ENCODE results near the gene ELF1. TPM values are rescaled to one million over a fixed set of nuclear protein-coding genes. Genes with fewer than 3 reads are reported as not detected.

The ELF1 gene
- total RNA-seq, 5 donors from 2014 or later (not counting 1 experiment from before 2014, with no cell fraction given): 133 to 221 (median 146) TPM

GRCh38 chr13:41001695-41002094 is 17.4 kb downstream of the ELF1 start:
- ATAC-seq (replicated peaks in 1 of 4) (no peak), DNase-seq (no peak)
- Histone ChIP-seq H3K4me3 (ENCODE audit: control insufficient read depth in 1 of 2, extremely low read depth in 1 of 2, low read length in 1 of 2) (no peak overlapping the region), H3K36me3 (ENCODE audit: control insufficient read depth in 2 of 2, extremely low read depth in 1 of 2, insufficient read depth in 1 of 2, low read length in 1 of 2) (peaks cover 0 to 7% of the 10 kb centered on the region in 2 donors), H3K4me1 (ENCODE audit: control insufficient read depth in 1 of 2, extremely low read depth in 1 of 2, insufficient read depth in 2 of 2, low read length in 2 of 2) (peaks cover 32 to 59% of the 10 kb centered on the region in 2 experiments), H3K9me3 (no peaks in the 10 kb centered on the region), H3K27ac (ENCODE audit: low read length) (peak overlapping the region; percentile 17), H3K27me3 (replicated peaks in 1 of 2; ENCODE audit: control insufficient read depth in 2 of 2, extremely low read depth in 1 of 2, insufficient read depth in 2 of 2, low read length in 1 of 2) (no peaks in the 10 kb centered on the region)
- ChIA-PET POLR2A (interaction anchor here in 1 of 2 donors (1.6 kb wide), 1 partner anchor 12 kb away, joined by 6 read pairs; no protein-coding TSS in a partner anchor), CTCF (interaction anchor here (1.0 to 1.5 kb wide), 2 partner anchors 17 to 23 kb away, joined by 3 read pairs; no protein-coding TSS in a partner anchor)
- peaks cover 76 to 80% (median 77%) of the 10 kb centered on the region in 3 donors for H3K4me1 Mint-ChIP-seq
- peaks cover 17% of the 10 kb centered on the region for H3K36me3 Mint-ChIP-seq
- 64% methylated on average over 2 of the region's 5 CpGs for WGBS (ENCODE audit: insufficient coverage)
- H3K9me3 Mint-ChIP-seq: no peaks in the 10 kb centered on the region
- peak overlapping the region in 2 of 3 donors; percentile 24 to 50 for H3K4me3 Mint-ChIP-seq
- H3K27me3 Mint-ChIP-seq: no peaks in the 10 kb centered on the region
- H3K27ac Mint-ChIP-seq: peak overlapping the region; percentile 70 to 90

GRCh38 chr13:40999416-40999815 is 19.7 kb downstream of the ELF1 start:
- DNase-seq (no peak), ATAC-seq (replicated peaks in 1 of 4) (no peak)
- H3K4me3 Mint-ChIP-seq: peak overlapping the region in 1 of 3 donors; percentile 16
- peaks cover 0 to 9% of the 10 kb centered on the region in 2 donors for H3K36me3 ChIP-seq (ENCODE audit: control insufficient read depth in 2 of 2, extremely low read depth in 1 of 2, insufficient read depth in 1 of 2, low read length in 1 of 2)
- peak overlapping the region; percentile 29 to 62 for H3K27ac Mint-ChIP-seq
- H3K36me3 Mint-ChIP-seq: peaks cover 24% of the 10 kb centered on the region
- no peaks in the 10 kb centered on the region for H3K9me3 Mint-ChIP-seq
- WGBS (ENCODE audit: insufficient coverage): no CpG with 5 or more reads among the region's 3 CpGs
- peaks cover 80 to 84% (median 80%) of the 10 kb centered on the region in 3 donors for H3K4me1 Mint-ChIP-seq
- peaks cover 32 to 46% of the 10 kb centered on the region in 2 experiments for H3K4me1 ChIP-seq (ENCODE audit: control insufficient read depth in 1 of 2, extremely low read depth in 1 of 2, insufficient read depth in 2 of 2, low read length in 2 of 2)
- H3K9me3 ChIP-seq: no peaks in the 10 kb centered on the region
- no peaks in the 10 kb centered on the region for H3K27me3 Mint-ChIP-seq
- ChIA-PET CTCF (no interaction called here), POLR2A (no interaction called here)
- H3K27me3 ChIP-seq (replicated peaks in 1 of 2; ENCODE audit: control insufficient read depth in 2 of 2, extremely low read depth in 1 of 2, insufficient read depth in 2 of 2, low read length in 1 of 2): no peaks in the 10 kb centered on the region
- H3K4me3 ChIP-seq (ENCODE audit: control insufficient read depth in 1 of 2, extremely low read depth in 1 of 2, low read length in 1 of 2): no peak overlapping the region
- H3K27ac ChIP-seq (ENCODE audit: low read length): no peak overlapping the region

- Mint-ChIP-seq H3K36me3 (peaks cover 24% of the 10 kb centered on the region), H3K27me3 (no peaks in the 10 kb centered on the region), H3K9me3 (no peaks in the 10 kb centered on the region), H3K27ac (peak overlapping the region; percentile 87 to 89), H3K4me3 (peak overlapping the region in 1 of 3 donors; percentile 3), H3K4me1 (peaks cover 84 to 89% (median 87%) of the 10 kb centered on the region in 3 donors)
- peaks cover 0 to 9% of the 10 kb centered on the region in 2 donors for H3K36me3 ChIP-seq (ENCODE audit: control insufficient read depth in 2 of 2, extremely low read depth in 1 of 2, insufficient read depth in 1 of 2, low read length in 1 of 2)
- no peaks in the 10 kb centered on the region for H3K27me3 ChIP-seq (replicated peaks in 1 of 2; ENCODE audit: control insufficient read depth in 2 of 2, extremely low read depth in 1 of 2, insufficient read depth in 2 of 2, low read length in 1 of 2)
- ATAC-seq (replicated peaks in 1 of 4): no peak
- ChIA-PET CTCF (interaction anchor here in 1 of 2 donors (0.6 to 2.3 kb wide), 4 partner anchors 22 to 40 kb away, joined by 3 to 9 read pairs (median 5); partner anchors contain the start of gene ELF1), POLR2A (interaction anchor here (0.6 to 1.5 kb wide), 7 partner anchors 8 to 362 kb away, joined by 3 to 11 read pairs (median 3); no protein-coding TSS in a partner anchor)
- H3K4me3 ChIP-seq (ENCODE audit: control insufficient read depth in 1 of 2, extremely low read depth in 1 of 2, low read length in 1 of 2): no peak overlapping the region
- H3K9me3 ChIP-seq: no peaks in the 10 kb centered on the region
- H3K4me1 ChIP-seq (ENCODE audit: control insufficient read depth in 1 of 2, extremely low read depth in 1 of 2, insufficient read depth in 2 of 2, low read length in 2 of 2): peaks cover 37 to 38% of the 10 kb centered on the region in 2 experiments
- no peak overlapping the region for H3K27ac ChIP-seq (ENCODE audit: low read length)
- no peak for DNase-seq
- 93% methylated on average over 2 of the region's 5 CpGs for WGBS (ENCODE audit: insufficient coverage)
Observed at GRCh38 chr13:40996426-40997092, 22.6 kb downstream of the ELF1 start.

- Mint-ChIP-seq H3K9me3 (no peaks in the 10 kb centered on the region), H3K36me3 (peaks cover 24% of the 10 kb centered on the region)
- H3K27ac ChIP-seq (ENCODE audit: low read length): peak overlapping the region; percentile 60
Observed at GRCh38 chr13:40995997-40996396, 23.1 kb downstream of the ELF1 start.

GRCh38 chr13:40994581-40995230 is 24.4 kb downstream of the ELF1 start:
- ChIA-PET CTCF (interaction anchor here in 1 of 2 donors (0.5 to 2.3 kb wide), 8 partner anchors 11 to 73 kb away, joined by 3 to 9 read pairs (median 4); partner anchors contain the start of gene ELF1), POLR2A (interaction anchor here (1.0 to 1.5 kb wide), 5 partner anchors 8 to 17 kb away, joined by 3 to 14 read pairs (median 4); no protein-coding TSS in a partner anchor)
- ATAC-seq (replicated peaks in 1 of 4): peak in 1 of 4 experiments; percentile 11
- H3K9me3 Mint-ChIP-seq: no peaks in the 10 kb centered on the region
- peaks cover 22% of the 10 kb centered on the region for H3K36me3 Mint-ChIP-seq
- no peak for DNase-seq
- 100% methylated on average over 1 of the region's 6 CpGs for WGBS (ENCODE audit: insufficient coverage)
- Histone ChIP-seq H3K36me3 (ENCODE audit: control insufficient read depth in 2 of 2, extremely low read depth in 1 of 2, insufficient read depth in 1 of 2, low read length in 1 of 2) (peaks cover 0 to 9% of the 10 kb centered on the region in 2 donors), H3K4me3 (ENCODE audit: control insufficient read depth in 1 of 2, extremely low read depth in 1 of 2, low read length in 1 of 2) (no peak overlapping the region), H3K9me3 (no peaks in the 10 kb centered on the region), H3K4me1 (ENCODE audit: control insufficient read depth in 1 of 2, extremely low read depth in 1 of 2, insufficient read depth in 2 of 2, low read length in 2 of 2) (peaks cover 38 to 42% of the 10 kb centered on the region in 2 experiments), H3K27ac (ENCODE audit: low read length) (peak overlapping the region; percentile 60), H3K27me3 (replicated peaks in 1 of 2; ENCODE audit: control insufficient read depth in 2 of 2, extremely low read depth in 1 of 2, insufficient read depth in 2 of 2, low read length in 1 of 2) (no peaks in the 10 kb centered on the region)
- H3K4me3 Mint-ChIP-seq: peak overlapping the region; percentile 11 to 53 (median 46)
- H3K27me3 Mint-ChIP-seq: no peaks in the 10 kb centered on the region
- peak overlapping the region; percentile 87 to 90 for H3K27ac Mint-ChIP-seq
- peaks cover 87 to 92% (median 90%) of the 10 kb centered on the region in 3 donors for H3K4me1 Mint-ChIP-seq

More at GRCh38 chr13:40995997-40996396, 23.1 kb downstream of the ELF1 start:
- H3K4me1 Mint-ChIP-seq: peaks cover 82 to 88% (median 84%) of the 10 kb centered on the region in 3 donors
- peaks cover 34 to 40% of the 10 kb centered on the region in 2 experiments for H3K4me1 ChIP-seq (ENCODE audit: control insufficient read depth in 1 of 2, extremely low read depth in 1 of 2, insufficient read depth in 2 of 2, low read length in 2 of 2)
- H3K27me3 ChIP-seq (replicated peaks in 1 of 2; ENCODE audit: control insufficient read depth in 2 of 2, extremely low read depth in 1 of 2, insufficient read depth in 2 of 2, low read length in 1 of 2): no peaks in the 10 kb centered on the region
- H3K9me3 ChIP-seq: no peaks in the 10 kb centered on the region
- ChIA-PET CTCF (interaction anchor here in 1 of 2 donors (0.6 to 2.3 kb wide), 4 partner anchors 22 to 74 kb away, joined by 3 to 9 read pairs (median 5); partner anchors contain the start of gene ELF1), POLR2A (interaction anchor here (0.9 to 1.5 kb wide), 4 partner anchors 9 to 26 kb away, joined by 3 to 11 read pairs (median 4); no protein-coding TSS in a partner anchor)
- ATAC-seq (replicated peaks in 1 of 4) (no peak), DNase-seq (no peak)
- peak overlapping the region; percentile 87 to 90 for H3K27ac Mint-ChIP-seq
- peaks cover 0 to 9% of the 10 kb centered on the region in 2 donors for H3K36me3 ChIP-seq (ENCODE audit: control insufficient read depth in 2 of 2, extremely low read depth in 1 of 2, insufficient read depth in 1 of 2, low read length in 1 of 2)
- no peaks in the 10 kb centered on the region for H3K27me3 Mint-ChIP-seq
- H3K4me3 ChIP-seq (ENCODE audit: control insufficient read depth in 1 of 2, extremely low read depth in 1 of 2, low read length in 1 of 2): no peak overlapping the region
- H3K4me3 Mint-ChIP-seq: peak overlapping the region in 1 of 3 donors; percentile 53

GRCh38 chr13:40993987-40994386 is 25.1 kb downstream of the ELF1 start:
- no peak for ATAC-seq (replicated peaks in 1 of 4)

More at GRCh38 chr13:40993987-40994386, 25.1 kb downstream of the ELF1 start:
- Histone ChIP-seq H3K36me3 (ENCODE audit: control insufficient read depth in 2 of 2, extremely low read depth in 1 of 2, insufficient read depth in 1 of 2, low read length in 1 of 2) (peaks cover 0 to 9% of the 10 kb centered on the region in 2 donors), H3K9me3 (no peaks in the 10 kb centered on the region), H3K27me3 (replicated peaks in 1 of 2; ENCODE audit: control insufficient read depth in 2 of 2, extremely low read depth in 1 of 2, insufficient read depth in 2 of 2, low read length in 1 of 2) (no peaks in the 10 kb centered on the region), H3K27ac (ENCODE audit: low read length) (peak overlapping the region; percentile 60), H3K4me1 (ENCODE audit: control insufficient read depth in 1 of 2, extremely low read depth in 1 of 2, insufficient read depth in 2 of 2, low read length in 2 of 2) (peaks cover 36 to 38% of the 10 kb centered on the region in 2 experiments), H3K4me3 (ENCODE audit: control insufficient read depth in 1 of 2, extremely low read depth in 1 of 2, low read length in 1 of 2) (no peak overlapping the region)
- no peaks in the 10 kb centered on the region for H3K27me3 Mint-ChIP-seq
- H3K9me3 Mint-ChIP-seq: no peaks in the 10 kb centered on the region
- peaks cover 15% of the 10 kb centered on the region for H3K36me3 Mint-ChIP-seq
- peak overlapping the region; percentile 87 to 90 for H3K27ac Mint-ChIP-seq
- DNase-seq: no peak
- ChIA-PET CTCF (interaction anchor here in 1 of 2 donors (1.3 to 1.9 kb wide), 2 partner anchors 20 to 26 kb away, joined by 3 to 5 read pairs; partner anchors contain the start of gene ELF1), POLR2A (interaction anchor here in 1 of 2 donors (0.6 to 1.7 kb wide), 2 partner anchors 9 to 15 kb away, joined by 3 to 6 read pairs; no protein-coding TSS in a partner anchor)
- peak overlapping the region in 1 of 3 donors; percentile 53 for H3K4me3 Mint-ChIP-seq
- peaks cover 79 to 89% (median 86%) of the 10 kb centered on the region in 3 donors for H3K4me1 Mint-ChIP-seq
